Fibroblast of the aortic adventitia (primary cell): ENCODE measurements around the gene SLC25A43. TPM values are rescaled to one million over a fixed set of nuclear protein-coding genes. Genes with fewer than 3 reads are reported as not detected.

Experiments
- DNase-seq: peaks from one replicate; pipeline ENCODE4 v3.0.0-alpha.2; 2010; ENCODE audit warnings: low read depth
- H3K4me3 ChIP-seq: 2 replicates; pipeline ENCODE4 v1.5.1; 2011; ENCODE audit warnings: low read depth, mild to moderate bottlenecking, control low read depth, low read length, moderate library complexity
- total RNA-seq: library from RNA; depleted of rRNA; stranded (reverse); fragments of >200 nt; gene quantifications from 2 replicates; pipeline ENCODE4 v1.2.3, GENCODE V29; 2012; ENCODE audit warnings: low replicate concordance
- TF ChIP-seq, protein P1 (sequence below): IDR thresholded peaks from 2 replicates; pipeline ENCODE4 v1.5.1; 2011; ENCODE audit warnings: mild to moderate bottlenecking, low read length, control low read depth, inconsistent platforms; ENCODE audit not compliant: insufficient read depth

The SLC25A43 gene
- total RNA-seq, 1 donor: 22.9 TPM

DNA sequence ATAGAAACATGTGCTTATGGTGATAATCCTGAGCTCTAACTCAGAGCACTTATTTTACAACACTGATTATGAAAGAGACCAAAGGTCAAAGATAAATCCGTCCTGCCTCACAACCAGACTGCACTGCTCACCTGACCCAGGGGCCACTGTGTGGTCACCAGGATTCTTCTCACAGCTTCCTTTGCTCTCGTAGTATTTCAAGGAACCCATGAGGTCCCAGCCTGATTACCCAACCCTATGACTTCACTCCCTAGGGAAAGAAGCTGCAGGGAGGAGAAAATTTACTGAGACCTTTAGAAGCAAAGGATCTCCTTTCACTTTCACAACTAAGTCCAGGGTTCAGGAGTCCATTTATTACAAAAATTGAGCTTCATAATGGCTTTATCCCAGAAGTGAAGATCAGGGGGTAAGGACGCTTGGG is 78.7 kb downstream of the SLC25A43 start:
- TF ChIP-seq, protein P1, sequence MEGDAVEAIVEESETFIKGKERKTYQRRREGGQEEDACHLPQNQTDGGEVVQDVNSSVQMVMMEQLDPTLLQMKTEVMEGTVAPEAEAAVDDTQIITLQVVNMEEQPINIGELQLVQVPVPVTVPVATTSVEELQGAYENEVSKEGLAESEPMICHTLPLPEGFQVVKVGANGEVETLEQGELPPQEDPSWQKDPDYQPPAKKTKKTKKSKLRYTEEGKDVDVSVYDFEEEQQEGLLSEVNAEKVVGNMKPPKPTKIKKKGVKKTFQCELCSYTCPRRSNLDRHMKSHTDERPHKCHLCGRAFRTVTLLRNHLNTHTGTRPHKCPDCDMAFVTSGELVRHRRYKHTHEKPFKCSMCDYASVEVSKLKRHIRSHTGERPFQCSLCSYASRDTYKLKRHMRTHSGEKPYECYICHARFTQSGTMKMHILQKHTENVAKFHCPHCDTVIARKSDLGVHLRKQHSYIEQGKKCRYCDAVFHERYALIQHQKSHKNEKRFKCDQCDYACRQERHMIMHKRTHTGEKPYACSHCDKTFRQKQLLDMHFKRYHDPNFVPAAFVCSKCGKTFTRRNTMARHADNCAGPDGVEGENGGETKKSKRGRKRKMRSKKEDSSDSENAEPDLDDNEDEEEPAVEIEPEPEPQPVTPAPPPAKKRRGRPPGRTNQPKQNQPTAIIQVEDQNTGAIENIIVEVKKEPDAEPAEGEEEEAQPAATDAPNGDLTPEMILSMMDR: no peak
- H3K4me3 ChIP-seq: no peak overlapping the region
- peak; percentile 89 for DNase-seq

DNA sequence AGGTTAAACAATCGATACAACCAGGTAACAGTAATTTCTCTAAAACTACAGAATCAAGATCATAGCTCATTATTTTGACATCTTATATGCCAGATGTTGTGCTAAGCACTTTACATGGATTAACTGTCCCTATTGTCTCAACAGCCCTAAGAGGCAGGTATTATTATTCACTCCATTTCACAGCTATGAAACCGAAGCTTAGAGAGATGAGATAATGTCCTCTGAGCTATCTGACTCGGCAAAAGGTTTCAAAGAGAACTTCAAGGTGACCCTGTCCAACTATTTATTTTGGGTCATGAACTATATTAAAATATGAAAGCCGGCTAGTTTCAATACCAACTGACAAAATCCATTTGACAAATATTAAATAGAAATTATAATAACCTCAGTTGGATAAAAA is 79.4 kb downstream of the SLC25A43 start:
- TF ChIP-seq, protein P1: no peak
- no peak for DNase-seq
- no peak overlapping the region for H3K4me3 ChIP-seq

DNA sequence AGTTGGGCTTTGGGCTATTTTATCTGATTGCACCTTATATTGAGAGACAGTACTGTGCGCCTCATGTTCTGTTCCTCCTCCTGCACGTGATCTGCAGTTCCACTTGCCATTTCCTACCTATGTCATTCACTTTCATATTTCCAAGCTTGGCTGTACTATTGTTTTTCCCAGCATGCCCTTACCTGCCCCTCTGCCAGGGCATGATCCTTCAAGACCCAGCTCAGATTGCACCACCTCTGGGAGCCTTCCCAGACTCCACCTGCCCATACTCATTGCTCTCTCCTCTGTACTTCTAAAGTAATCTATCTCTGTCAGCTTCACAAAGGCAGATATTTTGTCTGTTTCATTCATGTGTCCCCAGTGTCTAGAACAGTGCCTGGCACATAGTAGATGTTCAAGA is 80.7 kb downstream of the SLC25A43 start:
- DNase-seq: no peak
- TF ChIP-seq, protein P1: no peak
- H3K4me3 ChIP-seq: no peak overlapping the region

DNA sequence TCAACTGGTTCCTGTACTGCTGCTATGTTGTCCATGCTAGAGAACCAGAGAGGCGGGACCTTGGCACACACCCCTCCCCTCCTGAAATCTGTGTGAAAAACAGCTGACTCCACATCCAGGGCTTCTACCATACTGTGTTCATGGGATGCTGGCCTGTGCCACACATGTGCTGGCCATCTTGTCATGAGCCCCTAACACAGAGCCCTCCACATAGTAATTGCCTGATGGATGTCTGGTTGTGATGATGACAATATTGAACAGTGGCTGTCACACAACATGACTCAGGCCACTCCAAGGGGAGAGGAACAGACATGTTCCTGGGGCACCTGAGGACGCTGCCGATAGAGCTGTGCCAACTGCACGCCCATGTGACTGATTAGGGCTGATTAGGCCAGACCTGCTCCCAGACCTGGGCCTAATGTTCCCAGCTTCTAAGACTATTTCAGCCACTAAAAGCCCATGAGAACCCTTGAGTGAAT is 82.2 kb downstream of the SLC25A43 start:
- no peak for DNase-seq
- H3K4me3 ChIP-seq: no peak overlapping the region
- TF ChIP-seq, protein P1: no peak

DNA sequence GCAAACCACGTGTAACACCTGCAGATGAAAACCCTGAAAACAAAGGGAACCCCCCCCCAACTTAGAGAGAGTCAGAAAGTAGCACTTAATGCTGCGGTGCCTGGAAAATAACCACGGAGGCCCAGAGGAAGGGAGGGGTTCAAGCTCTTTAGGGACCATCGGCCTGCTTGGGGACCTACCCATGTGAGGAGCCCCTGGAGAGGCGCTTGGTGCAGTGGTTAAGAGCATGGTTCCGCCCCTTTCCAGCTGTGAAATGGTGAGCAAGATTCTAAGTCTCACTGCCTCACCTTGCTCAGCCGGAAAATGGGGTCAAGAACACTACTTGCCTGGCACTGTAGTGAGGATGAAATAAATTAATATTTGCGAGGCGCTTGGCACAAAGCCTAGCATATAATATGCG is 82.9 kb downstream of the SLC25A43 start:
- DNase-seq: no peak
- TF ChIP-seq, protein P1: no peak
- no peak overlapping the region for H3K4me3 ChIP-seq

DNA sequence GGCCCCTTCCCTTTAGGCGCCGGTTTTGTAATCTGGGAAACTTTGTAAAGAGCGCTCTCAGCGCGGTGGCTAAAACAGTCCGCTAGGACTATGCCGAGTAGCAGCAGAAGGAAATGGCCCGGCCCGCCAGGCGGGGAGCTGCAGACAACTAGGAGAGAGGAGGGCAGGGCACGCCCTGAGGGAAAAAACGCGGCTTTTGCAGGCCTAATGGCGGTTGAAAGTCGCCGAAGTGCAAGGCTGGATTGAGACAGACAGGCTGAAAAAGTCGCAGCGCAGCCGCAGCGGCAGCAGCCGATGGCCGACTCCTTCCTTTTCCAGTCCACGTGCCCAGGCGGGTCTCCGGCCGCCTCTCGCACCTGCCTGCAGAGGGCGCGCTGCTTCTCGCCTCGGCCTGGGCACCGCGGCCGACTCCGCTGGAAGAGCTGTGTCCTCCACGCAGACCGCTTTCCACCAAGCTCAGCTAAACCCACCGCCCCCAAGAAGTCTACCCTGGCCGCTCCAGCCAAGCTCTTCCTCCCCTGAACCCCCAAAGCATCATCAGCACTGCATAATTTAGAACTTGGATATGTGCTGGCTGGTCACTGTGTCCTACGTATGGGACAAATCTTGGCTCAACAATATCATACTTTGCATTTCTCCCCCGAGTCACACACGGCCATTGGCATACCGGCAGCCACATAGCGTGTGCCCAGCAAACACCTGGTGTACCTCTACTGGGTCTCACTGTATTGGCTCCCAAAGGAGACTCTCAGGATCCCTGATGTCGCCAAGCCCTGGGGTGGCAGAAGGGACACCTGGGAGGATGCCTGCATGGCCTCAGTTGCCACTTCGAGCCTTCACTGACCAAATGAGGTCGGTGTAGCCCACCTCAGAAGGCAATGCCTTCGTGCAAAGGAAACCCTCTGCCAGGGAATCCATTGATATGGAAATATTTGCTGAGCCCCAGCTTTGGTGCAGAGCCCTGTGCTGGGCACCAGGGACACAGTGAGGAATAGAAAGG is 83.6 kb downstream of the SLC25A43 start:
- DNase-seq: peak; percentile 44
- peak overlapping the region; percentile 49 for H3K4me3 ChIP-seq
- TF ChIP-seq, protein P1: peak; percentile 63
